Measurements from ENCODE around the gene CPNE6.

Gene CPNE6

DNA sequence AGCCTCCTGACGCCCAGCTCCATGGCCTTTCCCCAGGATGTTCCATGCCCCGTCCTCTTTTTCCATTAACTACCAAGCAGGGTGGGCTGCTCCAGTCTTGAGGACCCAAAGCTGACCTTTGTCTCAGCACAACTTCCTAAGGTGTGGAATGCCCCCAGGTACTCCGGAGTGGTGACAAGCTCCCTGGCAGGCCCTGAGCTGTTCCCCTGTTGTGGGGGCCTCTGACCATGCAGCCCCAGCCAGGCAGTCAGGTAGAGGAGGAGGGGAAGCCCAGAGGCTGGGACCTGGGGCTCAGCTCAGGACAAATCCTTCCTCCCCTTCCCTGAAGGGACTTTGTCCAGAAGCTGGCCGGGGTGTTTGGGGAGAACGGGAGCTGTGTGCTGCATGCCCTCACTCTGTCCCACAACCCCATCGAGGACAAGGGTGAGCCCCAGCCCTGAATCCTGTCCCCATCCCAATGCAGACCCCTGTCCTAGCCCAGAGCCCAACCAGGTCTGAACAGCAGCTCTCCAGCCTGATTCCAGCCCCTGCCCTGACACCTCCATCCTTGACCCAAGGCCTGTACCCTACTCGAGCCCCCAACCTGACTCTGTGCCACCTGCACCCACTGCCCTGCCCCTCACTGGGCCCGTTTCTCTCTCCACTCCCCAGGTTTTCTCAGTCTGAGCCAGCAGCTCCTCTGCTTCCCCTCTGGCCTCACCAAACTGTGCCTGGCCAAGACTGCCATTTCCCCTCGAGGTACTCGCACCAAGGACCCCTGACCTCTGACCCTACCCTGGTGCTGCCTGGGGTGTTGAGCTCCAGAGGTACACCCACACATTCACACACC lies 15.2 kb upstream of the CPNE6 start:
- no peak for DNase-seq

DNA sequence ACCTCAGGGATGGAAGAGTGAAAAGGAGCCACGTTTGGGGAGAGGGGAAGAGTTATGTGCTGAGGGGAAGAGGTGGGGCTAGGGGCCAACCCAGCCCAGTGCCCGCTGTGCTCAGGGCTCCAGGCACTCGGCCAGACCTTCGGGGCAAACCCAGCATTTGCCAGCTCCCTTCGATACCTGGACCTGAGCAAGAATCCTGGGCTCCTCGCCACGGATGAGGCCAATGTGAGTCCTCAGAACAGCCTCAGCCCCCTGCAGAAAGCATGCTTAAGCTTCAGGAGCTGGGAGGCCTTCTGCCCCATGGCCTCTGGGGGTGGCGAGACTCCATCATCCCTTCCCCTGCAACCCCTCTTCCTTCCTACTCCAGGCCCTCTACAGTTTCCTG lies 14.6 kb upstream of the CPNE6 start:
- DNase-seq, result no peak

DNA sequence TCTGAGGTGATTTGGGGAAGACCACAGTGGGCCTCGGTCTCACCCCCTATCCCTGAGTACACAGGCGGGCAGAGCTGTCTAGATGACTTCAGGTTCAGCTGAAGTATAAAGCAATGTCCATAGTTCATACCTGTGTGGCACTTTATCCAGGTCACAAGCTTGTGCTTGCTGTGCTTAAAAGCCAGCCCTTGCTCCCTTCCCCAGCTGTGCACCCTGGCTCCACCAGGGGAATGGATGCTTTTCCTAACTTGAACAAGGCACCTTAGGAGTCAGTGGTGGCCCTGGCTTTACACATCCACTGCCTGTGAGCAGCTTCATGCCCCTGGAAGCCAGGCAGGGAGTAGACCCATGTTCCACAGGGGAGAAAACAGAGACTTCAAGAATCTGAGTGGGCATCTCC lies 14.1 kb upstream of the CPNE6 start:
- no peak for DNase-seq

DNA sequence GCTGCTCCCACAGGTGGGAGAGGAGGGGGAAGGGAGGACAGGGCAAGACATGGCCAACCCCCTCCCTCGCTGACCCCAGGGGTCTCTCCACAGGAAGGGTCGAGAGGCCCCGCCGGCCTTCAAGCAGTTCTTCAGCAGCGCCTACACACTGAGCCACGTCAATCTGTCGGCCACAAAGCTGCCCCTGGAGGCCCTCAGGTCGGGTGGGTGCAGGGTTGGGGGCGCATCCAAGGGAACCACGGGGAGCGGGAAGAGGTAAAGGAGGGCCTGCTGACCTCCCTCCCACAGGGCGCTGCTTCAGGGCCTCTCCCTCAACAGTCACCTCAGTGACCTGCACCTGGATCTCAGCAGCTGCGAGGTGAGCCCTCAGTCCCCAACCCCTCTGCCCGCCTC lies 13.5 kb upstream of the CPNE6 start:
- no peak for DNase-seq

DNA sequence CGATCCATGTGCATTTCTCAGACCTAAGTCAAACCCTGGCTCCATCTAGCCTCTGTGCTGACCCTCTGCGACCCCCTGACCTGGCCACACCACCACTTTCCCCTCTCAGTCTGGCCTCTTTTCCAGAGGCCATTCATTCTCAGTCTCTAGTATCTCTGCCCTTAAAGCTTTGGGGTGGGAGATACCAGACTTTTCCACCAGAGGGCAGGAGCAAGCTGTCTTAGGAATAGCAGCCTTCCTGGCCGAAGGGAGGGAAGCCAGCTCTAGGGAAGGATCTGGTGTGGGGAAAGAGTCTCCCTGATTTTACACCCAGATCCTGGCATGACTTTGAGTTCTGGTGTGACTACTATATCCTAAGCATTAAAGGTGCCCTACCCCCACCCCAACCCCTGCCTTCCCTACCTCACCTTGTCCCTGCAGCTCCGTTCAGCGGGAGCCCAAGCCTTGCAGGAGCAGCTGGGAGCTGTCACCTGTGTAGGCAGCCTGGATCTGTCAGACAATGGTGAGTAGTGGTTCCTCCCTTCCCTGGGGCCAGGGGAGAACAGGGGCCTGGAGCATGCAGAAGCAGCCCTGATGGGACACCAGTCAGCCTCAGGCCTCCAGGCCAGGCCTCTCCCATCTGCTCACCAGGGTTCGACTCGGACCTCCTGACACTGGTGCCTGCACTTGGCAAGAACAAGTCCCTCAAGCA lies 13.0 kb upstream of the CPNE6 start:
- peak; percentile 62 to 79 for DNase-seq

DNA sequence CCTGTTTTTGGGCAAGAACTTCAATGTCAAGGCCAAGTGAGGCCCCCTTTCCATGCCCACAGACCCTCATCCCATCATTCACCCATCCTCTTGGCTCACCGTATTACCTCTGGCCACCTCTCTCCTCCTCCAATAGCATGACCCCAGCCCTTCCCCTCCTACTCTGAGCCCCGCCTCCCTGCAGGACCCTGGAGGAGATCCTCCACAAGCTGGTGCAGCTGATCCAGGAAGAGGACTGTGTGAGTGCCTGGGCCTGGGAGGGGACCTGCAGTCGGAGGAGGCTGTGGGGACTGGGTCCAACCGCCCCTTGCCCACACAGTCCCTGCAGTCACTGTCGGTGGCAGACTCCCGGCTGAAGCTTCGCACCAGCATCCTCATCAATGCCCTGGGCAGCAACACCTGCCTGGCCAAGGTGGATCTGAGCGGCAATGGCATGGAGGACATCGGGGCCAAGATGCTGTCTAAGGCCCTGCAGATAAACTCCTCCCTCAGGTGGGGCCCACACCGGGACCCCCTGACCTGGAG lies 12.3 kb upstream of the CPNE6 start:
- DNase-seq, result no peak

DNA sequence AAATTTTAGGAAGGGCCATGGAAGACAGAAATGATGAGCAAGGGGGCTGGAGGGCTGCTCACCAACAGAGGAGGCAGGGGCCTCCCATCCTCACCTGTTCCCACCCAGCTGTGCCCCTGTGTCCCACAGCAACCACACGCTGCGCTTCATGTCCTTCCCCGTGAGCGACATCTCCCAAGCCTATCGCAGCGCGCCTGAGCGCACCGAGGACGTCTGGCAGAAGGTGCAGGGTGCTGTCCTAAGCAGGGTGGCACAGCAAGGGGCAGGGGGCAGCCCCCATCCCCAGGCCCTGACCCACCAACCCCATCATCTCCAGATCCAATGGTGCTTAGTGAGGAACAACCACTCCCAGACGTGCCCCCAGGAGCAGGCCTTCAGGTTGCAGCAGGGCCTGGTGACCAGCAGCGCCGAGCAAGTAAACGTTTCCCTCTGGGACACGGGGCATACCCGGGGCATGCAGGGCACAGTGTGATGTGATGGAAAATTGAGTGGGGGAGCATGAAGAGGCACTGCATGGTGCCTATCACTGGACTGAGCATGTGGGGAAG lies 11.4 kb upstream of the CPNE6 start:
- DNase-seq, result no peak

DNA sequence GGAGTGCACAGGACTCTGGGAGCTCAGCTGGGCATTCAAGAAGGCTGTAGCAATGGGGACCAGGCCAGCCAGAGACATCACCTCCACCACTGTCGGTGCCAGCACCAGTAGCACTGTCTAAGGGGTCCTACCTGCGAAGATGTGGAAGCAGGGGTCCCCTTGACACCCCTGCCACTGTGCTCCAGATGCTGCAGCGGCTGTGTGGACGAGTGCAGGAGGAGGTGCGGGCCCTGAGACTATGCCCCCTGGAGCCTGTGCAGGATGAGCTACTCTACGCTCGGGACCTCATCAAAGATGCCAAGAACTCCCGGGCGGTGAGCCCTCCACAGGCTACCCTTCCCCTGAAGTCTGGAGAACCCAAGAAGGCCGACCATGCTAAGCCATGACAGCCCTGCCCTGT lies 10.9 kb upstream of the CPNE6 start:
- no peak for DNase-seq

DNA sequence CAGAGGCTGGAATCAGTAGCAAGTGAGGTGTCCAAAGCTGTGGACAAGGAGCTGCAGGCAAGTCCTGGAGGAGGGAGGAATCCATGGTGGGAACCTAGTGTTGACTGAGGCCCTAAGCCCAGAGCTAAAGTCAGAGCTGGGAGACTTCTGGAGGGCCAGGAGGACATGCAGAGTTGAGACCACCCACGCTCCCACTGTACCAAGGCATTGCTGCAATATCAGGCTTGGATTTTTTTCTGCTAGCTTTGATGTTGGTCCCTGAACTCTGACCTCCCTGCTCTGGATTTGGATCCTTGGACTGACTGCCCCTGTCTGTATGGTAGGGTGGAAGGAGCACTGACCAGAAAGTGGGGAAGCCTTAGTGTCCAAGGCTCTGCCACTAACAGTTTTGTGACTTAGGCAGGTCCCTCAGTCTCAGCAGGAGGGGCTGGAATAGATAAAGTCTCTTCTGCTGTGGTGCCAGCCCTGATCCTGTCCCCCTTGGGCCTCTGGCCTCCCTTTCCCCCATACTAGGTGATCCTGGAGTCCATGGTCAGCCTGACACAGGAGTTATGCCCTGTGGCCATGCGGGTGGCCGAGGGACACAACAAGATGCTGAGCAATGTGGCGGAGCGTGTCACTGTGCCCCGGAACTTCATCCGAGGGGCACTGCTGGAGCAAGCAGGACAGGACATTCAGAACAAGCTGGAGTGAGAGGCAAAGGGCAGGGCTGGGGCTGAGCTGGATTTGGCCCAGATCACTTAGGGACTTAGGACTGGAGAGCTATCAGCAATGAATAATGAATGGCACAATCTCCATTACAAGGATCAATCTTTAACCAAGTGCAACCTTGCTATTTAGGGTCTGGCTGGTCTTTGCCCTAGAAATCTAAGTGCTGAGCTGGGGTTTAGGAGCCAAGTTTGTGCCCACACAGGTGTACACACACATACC lies 10.1 kb upstream of the CPNE6 start:
- no peak for DNase-seq

DNA sequence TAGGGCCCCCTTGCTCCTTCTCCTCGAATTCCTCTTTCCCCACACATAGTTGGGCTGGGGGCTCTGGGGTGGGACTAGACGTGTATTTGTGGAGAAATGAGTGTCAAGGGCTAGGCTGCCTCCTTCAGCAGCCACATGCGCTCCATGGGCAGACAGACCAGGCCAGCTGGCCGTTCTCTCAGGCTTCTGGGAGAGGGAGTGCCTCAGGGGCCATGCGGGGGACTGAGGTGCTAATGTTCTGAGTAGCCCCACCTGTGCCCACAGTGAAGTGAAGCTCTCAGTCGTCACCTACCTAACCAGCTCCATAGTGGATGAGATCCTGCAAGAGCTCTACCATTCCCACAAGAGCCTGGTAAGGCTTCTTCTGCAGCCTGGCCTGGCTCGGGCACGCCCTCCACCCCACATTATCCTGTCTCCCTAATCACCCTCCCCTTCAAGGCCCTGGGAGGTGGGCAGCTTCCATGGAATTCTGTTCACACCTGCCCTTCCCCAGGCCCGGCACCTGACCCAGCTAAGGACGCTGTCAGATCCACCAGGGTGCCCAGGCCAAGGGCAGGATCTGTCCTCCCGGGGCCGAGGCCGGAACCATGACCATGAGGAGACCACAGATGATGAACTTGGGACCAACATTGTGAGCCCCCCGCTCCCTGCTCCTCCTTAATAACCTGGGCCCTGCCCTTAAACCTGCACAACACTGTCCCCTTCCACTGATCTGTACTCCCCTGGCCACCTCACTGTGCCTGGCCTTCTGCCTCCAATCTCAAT lies 9.0 kb upstream of the CPNE6 start:
- no peak for DNase-seq

DNA sequence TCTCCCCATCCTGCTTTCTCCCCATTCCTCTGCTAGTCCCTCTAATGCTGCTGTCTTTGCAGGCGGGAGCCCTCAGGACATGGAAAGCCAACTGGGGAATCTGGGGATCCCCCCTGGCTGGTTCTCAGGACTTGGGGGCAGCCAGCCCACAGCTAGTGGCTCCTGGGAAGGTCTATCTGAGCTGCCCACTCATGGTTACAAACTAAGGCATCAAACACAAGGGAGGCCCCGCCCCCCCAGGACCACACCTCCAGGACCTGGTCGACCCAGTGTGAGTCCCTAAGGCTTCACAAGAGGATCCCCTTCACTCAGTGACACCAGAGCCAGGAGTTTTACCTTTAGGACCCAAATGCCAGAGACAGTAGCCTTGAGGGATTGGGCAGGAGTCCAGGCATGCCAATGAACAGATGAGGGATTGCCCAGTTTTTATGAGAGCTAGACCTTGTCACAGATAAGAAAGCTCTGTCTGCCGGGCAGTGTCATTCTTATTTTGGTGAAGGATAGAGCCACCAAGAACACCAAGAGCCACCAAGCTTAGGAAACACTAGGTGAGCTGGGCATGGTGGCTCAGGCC lies 8.0 kb upstream of the CPNE6 start:
- DNase-seq, result no peak

DNA sequence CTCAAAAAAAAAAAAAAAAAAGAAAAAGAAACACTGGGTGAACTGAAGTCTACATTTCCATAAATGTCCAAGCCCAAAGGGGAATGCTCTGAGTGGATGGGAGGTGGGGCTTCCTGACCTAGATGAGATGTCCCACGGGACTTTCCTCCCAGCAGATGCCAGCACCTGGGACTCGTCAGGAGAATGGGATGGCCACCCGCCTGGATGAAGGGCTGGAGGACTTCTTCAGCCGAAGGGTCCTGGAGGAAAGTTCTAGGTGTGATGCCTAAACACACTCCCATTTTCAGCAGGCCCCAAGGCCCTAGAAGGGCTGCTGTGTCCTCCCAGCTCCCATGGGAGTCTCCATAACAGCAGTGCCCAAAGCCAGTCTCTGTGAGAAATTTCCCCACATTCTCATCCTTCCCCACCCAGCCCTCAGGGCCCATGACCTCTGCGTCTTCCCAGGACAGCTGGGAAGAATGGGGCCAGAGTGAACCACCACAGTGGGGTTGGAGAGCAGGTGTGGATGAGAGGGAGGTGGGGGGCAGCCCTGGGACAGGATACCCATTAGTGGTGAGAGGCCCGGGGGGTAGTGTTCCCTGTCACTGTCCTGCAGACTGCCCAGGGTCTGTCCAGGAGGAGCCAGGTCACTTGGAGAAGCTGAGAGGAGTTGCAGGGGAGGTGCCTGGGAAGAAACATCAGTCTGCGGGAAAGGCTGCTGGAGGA lies 7.1 kb upstream of the CPNE6 start:
- DNase-seq, result no peak

DNA sequence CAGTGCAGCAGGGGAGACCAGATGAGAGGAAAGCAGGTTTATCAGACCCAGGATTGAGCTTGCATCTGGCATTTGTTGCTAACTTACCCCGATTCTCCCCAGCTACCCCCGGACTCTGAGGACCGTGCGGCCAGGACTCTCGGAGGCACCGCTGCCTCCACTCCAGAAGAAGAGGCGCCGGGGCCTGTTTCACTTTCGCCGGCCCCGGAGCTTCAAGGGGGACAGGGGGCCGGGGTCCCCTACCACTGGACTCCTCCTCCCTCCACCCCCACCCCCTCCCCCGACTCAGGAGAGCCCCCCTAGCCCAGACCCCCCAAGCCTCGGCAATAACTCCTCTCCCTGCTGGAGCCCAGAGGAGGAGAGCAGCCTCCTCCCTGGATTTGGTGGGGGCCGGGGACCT lies 6.5 kb upstream of the CPNE6 start:
- DNase-seq, result no peak

DNA sequence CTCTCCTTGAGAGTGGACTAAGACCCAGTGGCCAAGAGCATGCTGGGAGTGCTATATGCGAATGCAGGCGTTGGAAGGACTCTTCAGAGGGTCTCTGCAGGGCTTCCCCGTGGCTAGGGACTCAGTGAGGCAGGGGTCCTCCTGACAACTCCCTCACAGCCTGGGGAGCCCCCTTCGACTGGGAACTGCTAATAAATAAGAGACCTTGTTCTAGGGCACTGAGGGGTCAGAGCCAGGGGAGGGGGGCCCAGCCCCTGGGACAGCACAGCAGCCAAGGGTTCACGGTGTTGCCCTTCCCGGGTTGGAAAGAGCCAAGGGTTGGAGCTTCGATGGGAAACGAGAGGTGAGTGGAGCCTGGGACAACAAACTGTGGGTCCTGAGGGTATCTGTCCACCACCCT lies 6.0 kb upstream of the CPNE6 start:
- DNase-seq, result no peak

DNA sequence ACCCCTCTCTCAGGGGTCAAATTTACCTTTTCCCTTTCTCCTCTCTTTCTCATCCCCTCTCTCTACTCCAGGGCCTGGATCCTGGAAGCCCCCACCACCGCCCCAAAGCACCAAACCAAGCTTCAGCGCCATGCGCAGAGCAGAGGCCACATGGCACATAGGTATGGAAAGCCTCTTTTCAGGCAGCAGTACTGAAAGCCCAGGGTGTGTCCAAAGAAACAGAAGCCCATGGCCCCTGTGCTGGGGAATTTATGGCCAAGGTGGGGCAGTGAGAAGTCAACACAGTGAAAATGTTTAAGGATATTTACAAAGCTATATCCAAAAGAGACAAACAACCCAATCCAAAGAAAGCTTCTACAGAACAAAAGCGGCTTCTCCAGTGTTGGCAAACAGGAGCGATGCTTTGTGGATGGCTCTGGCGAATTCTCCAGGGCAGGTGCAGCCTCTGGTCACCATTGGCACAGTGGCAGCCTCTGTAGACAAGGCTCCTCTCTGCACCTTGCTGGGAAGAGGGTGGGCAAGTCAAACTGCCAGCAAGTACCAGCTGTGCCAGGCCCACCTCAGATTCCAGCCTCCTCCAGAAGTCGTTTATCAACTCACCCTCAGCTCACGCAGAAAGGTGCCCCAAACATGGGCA lies 4.7 kb upstream of the CPNE6 start:
- no peak for DNase-seq

DNA sequence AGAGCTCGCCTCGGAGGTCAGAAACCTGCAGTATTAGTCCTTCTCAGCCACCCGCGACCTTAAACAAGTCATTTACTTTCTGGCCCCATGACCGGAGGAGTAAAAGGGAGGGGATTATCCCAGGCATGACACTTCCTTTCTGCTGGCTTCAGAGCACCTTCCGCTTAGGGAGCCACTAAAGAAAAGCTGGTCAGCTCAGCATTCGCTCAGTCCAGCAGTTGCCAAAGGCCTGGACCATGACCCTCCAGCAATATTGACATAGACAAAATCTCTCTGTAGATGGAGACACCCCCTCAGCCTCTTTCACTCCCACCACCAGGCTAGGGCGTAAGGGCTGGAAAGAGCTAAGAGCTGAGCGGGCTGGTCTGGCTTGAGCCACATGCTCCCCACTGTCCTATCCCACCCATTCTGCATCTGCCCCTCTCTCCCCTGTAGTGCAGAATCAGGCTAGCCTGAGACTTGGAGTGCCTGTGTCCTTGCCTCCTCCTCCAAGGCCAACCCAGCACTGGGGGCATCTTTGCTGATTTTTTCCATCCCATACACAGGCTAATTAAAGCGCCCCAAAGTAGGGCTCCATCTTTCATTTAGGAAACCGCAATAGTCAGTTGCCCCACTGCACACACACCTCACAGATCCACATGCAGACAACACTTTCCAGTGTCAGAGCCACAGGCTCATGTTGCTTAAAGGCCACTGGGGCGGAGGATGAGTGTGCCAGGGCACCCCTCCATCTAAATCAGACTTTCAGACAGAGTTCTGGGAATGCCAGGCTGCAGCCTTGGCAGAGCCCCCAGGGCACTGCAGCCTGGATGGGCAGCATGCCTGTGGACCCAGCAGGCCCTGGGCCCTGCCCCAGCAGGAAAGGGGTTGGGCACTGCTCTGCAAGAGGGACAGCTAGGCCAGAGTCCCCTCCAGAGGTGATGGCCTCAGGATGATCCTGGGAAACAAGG lies 4.0 kb upstream of the CPNE6 start:
- DNase-seq, result no peak

DNA sequence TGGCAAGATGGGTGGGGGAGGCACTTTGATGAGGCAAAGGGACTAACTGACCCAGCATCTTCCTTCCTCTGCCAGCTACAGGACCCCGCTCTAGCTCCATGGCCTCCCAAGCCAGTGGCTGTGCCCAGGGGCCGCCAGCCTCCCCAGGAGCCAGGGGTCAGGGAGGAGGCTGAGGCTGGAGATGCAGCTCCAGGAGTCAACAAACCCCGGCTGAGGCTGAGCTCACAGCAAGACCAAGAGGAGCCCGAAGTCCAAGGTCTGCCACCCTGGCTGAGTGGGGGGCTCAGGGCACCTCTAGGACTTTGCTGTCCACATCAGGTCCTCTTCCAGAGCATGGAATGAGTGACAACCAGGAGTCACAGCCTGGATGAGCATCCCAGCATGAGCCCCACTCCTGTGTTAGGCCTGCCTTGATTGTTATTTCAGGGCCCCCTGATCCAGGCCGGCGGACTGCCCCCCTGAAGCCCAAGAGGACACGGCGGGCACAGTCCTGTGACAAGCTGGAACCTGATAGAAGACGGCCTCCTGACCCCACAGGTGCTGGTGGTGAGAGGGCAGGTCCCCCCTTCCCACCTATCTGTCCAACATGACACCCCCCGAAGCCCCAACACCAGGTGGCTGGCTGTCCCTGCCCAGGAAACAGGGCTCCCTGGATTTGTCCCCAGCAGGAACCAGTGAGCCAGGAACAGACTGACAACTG lies 2.5 kb upstream of the CPNE6 start:
- DNase-seq, result no peak

DNA sequence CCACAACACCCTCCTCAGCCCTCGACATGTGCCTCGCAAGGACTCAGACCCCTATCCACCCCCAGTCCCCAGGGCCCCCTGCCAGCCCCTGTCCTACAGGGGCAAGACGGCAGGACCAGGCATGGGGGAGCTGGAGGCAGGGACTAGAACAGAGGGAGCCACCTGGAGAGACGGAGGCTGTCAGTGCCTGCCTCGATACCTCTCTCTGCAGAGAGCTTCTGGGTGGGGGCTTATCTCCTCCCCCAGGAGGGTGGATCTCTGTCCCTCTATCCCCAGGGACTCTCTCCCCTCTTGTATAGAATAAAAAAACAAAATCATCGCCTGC lies 2.0 kb upstream of the CPNE6 start:
- no peak for DNase-seq
